Activated CD4-positive, alpha-beta T cell treated with anti-CD3 and anti-CD28 coated beads, Interleukin-2, Interleukin-4, amounts not matched to agents 100 ng/mL and 50 ng/mL, durations not matched to agents 16 hours and 8 hours (primary cell): ENCODE measurements around the gene JARID2.
"Not testable (repeated sequence)": the region's sequence is repeated elsewhere in the genome, so short reads cannot be mapped to it uniquely, and the experiment has no call there.

Experiments used
- DNase-seq: peaks from one replicate; pipeline ENCODE4 v3.0.0-alpha.2; 2020; ENCODE audit warnings: low spot score

The JARID2 gene

DNA sequence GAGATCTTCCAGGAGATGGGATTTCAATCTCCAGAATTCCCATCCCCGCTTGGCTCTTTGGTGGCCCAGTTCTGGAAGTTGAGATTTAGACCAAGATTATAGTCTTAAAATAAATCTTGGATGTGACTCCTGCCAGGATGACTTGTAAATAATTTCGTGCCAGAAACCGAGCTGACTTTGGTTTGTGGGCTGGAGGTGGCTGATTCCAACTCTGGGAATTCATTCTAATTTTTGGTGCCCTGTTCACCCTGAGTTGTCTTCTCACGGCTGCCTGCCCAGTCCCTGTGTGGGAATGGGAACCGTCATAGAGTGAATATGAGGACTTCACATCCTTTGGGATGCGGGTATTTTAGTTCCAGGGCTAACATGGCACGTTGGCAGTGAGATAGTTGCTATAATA is 64.8 kb downstream of the JARID2 start:
- no peak for DNase-seq

DNA sequence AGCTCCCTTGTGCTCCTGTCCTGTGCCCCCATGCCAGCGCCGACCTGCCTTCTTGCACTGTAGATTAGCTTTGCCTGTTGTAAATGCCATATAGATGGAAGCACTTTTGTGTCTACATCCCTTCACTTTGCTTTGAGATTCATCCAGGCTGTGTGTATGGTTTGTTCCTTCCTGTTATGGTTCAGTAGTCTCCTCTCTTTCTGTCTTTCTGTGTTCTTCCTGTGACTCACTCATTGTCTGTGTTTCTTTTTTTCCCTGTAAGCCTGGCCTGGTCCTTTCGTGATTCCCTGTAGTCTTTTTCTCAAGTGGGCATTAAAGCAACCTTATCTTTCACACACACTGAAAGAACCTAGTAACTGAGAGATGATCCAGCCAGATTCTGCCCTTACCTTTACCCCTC is 66.6 kb downstream of the JARID2 start:
- DNase-seq = no peak

DNA sequence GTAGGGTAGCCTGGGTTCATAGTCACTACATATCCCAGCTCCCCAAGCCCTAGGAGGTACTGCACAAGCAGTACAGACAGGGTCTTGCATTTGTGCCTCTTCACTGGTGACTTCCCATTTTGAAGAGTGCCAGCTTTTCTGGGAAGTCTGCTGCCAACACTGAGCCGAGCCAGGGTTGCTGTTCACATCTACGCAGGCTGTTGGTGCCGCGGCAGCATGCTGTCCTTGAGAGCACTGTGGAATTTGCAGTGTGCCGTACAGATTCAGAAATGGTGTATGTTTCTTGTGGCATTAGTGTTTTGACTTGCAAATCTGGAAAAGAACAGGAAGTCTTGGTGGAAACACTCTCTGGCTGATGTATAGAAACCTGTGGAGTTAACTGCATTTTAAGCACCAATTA is 67.5 kb downstream of the JARID2 start:
- DNase-seq = no peak

DNA sequence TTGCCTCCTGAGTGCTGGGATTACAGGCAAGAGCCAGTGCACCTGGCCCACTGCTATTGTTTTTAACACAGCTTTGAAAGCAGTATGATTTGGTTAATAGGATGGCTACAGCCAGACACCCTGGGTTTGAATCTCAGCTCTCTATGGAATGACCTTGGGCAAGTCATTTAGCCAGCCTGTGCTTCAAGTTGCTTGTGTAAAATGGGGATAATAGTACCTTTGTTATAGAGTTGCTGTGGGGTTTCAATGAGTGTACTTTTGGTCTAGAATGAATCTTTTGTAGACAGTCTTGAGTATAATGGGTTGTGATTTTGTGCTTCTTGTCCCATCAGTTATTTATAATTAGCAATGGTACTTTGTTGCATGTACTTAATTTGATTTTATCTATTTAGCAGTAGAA is 70.9 kb downstream of the JARID2 start:
- DNase-seq = no peak

DNA sequence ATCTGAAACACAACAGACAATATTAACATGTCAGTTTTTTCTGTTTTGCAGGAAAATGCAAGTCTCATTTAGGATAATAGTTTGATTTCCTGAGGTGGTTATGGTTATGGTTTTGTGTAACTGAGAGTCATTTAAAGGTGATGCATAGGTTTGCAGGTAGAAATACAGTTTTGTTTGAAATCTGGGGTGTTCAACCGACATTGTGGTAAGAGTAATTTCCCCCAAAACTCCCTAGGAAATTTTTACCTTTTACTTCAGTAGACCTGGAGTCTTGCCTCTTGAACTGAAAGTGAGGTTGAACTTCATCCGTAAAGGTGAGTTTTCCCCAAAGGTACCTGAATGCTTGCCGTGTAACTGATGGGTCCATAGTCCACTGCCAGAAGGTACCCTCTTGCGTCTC is 71.4 kb downstream of the JARID2 start:
- no peak for DNase-seq

DNA sequence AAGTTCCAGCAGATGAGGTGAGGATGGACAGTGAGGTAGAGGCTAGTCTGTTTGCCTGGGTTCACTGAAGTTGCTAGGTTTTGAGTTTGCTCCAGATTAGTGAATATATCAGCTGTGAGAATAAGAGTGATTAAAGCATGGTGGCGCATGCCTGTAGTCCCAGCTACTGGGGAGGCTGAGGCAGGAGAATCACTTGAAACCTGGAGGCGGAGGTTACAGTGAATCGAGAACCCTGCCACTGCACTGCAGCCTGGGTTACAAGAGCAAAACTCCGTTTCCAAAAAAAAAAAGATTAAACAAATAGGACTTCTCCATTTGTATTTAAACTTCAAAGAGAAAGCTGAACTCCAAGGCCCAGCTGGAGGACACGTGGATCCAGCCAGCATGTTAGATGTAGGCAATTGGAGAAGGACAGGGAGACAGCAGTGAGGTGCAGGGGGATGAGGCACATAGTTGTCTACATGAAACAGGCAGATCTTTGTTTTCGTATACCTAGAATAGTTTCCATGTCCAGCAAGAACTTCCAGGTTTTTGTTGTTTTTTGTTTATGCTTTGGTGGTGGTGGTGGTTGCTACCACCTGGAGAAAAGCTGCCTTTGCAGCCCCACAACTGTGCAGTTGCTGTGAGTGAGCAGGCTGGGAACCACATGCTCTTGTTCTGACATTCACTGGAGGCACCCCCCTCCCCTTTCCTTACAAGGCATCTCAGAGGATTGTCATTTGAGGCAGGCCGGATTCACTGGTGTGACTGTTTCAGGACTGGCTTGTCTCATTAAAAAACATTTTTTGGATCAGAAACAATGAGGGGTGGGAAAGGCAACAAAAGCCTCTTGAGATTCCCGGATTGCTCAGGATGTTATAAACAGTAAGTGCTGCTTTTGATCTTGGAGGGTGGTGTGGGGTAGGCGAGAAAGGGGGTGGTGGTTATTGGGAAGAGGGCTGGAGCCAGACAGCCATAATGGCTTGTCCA is 72.3 kb downstream of the JARID2 start:
- no peak for DNase-seq

DNA sequence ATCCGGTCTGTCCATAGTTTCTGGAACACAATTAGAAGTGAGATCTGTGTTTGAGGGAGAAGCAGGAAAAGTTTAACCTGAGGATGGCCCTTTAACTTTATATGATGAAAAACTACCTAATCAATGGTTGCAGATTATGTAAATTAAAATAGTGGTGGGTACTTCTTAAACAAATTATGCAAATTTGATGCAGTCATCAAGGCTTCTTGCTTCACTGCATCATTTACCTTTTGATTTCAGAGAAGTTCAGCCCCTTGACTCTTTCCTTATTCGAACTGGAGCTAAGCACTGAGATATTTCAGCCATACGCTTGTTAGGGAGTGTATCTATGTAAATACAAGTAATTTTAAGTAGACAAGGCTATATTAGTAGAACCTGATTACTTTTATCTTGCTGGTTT is 73.8 kb downstream of the JARID2 start:
- no peak for DNase-seq

DNA sequence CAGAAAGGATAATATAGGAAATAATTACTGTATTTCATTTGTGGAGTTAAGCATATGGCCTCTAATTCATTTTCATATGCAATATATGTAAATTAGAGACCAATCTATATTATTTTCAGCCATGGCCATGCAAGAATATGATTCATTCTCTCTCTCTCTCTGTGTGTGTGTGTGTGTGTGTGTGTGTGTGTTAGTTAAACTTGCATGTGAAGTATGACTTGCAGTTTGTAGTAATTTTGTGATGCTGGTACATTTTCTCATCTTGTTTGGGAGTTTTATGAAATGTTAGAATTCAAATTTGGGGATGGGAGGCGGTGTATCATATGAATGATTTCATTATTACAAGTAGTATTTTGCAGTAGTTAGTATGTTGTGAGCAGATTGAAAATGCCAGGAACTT is 74.8 kb downstream of the JARID2 start:
- no peak for DNase-seq

DNA sequence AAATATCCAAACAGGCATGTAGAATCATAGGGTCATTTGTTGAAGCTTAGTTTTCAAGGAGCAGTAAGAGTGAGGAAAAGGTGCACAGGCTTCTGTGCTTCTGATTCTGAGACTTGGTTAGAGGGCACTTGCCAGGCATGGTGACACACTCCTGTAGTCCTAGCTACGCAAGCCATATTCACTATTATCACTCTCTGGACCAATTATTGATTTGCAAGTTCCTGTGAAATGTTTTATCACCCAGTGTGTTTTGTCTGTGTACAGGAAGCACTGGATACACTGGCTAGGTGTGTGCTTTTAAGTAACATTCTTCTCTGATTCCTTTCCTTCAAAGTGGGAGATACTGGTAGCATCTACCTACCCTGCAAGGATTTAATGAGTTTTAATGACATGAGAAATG is 76.3 kb downstream of the JARID2 start:
- DNase-seq = no peak

DNA sequence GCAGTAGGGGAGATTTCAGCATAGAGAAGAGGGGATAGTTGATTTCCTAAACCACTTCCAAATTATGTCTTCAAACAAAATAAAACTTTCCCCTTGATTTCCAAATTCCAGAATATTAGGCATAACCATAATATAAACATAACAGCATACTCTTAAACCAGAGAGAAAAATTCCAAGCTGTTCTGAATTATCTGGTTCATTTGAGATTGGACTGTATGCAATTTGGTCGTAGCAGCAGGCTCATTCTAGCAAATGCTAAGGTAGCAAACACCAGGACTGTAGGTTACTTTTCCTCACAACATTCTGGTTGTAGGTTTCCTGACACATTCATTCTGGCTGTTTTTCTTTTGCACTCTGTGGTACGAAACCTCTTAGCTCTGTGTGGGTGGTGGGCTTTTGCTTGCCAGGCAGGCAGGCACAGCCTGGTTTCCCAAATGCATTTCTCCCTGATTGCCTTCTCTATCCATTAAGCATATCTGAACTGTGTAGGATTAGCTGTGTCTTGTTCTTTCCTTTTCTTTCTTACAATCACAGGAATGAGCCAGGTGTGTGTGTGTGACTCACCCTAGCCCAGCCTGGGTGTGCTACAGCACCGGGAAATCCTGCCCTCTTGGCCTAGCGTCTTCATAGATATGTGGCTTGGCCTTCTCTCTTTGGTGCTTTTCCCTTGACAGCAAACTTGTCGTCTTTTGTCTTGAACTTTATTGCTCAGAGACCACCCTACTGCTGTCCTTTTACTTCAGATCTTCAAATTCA is 77.1 kb downstream of the JARID2 start:
- DNase-seq = no peak

DNA sequence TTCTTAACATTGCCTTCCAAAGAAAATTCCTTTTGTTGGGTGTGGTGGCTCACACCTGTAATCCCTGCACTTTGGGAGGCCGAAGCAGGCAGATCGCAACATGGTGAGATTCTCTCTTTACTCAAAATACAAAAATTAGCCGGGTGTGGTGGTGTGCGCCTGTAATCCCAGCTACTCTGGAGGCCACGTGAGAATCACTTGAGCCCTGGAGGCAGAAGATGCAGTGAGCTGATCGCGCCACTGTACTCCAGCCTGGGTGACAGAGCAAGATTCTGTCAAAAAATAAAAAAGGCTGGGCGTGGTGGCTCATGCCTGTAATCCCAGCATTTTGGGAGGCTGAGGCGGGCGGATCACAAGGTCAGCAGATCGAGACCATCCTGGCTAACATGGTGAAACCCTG is 77.7 kb downstream of the JARID2 start:
- DNase-seq = not testable (repeated sequence)

DNA sequence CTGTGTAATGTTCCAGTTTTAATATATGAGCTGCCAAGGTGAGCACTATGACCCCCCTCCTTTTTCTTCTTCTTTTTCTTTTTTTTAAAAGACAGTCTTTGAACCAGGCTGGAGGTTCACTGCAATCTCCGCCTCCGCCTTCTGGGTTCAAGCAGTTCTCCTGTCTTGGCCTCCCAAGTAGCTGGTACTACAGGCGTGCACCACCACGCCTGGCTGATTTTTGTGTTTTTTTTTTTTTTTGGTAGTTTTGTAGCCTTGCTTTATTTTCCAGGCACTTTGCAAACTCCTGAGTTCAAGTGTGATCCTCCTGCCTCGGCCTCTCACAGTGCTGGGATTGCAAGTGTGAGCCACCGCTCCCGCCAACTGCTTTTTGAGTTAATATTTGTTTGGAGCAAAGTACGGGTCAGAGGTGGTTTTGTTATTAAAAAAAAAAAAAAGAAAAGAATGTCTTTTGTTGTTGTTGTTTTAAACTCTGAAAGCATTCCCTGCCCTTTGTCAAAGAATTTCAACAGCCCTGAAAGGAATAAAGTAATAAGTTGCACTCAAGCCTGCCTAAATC is 78.6 kb downstream of the JARID2 start:
- no peak for DNase-seq

DNA sequence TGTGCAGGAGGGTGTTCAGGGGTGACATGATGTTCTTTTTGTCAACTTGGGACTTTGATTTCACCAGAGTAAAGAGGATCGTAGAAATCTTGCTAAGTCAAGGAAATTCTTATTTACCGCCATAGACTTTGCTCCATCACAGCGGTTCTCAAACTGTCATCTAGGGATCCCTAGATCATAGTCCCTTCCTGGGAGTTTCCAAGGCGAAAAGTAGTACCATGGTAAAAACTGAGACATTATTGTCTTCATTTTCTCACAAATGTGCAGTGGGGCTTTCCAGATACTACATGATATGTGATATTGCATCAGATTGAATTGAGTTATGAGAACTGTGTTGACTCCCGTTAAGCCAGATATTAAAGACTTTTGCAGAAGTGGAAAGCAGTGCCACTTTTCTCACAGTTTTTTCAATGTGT is 79.7 kb downstream of the JARID2 start:
- no peak for DNase-seq

DNA sequence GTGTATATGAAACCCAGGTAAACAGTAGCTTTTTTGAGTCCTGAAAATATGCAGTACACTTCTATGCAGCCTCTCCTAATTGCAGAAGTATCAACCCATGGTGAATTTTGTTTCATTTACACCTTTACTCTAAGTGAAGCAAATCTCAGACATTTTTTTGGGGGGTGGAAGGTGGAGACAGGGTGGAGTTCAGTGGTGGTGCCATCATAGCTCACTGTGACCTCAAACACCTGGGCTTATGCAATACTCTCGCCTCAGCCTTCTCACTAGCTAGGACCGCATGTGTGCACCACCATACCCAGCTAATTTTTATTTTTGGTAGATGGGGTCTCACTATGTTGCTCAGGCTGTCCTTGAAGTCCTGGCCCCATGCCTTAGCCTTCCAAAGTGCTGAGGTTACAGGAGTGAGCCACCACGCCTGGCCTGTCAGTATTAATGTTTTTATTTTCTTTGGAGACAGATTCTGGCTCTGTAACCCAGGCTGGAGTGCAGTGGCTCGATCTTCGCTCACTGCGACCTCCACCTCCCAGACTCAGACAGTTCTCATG is 80.3 kb downstream of the JARID2 start:
- no peak for DNase-seq

DNA sequence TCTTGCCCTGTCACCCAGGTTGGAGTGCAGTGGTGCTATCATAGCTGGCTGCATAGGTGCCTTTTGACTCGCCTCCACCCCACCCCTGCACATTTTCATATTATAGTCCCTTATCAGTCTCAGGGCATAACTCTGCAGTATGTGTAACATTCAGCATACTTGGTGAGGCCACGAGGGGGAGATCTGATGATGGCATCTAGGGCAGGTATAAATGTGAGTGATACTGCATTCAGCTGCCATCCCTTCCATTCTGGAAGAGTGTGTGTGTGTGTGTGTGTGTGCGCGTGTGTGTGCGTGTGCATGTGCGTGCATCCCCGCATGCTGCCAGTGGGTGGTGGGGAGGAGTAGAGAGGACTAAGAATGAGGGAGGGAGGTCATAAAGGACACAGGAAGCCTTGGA is 81.4 kb downstream of the JARID2 start:
- peak; percentile 58 for DNase-seq

DNA sequence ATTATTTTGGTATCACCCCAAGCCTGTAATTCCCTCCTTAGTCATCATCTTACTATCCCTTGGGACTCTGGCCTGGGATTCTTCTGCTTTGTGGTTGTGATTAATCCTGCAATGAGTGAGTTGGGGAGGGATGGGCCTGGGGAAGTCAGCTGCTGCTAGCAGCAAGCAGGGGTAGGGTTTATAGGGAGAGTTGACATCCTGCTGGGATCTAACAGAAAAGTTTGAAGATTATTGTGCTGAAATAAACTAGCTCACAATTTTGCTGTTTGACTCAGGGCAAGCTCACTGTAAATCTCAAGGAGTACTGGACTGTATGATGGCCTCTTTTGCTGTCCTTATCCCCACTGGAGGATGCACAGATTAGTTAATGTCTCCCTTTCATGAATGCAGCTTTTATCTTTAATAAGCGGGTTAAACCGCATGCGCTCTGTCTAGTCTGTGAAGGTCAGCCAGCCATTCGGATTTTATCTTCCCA is 83.4 kb downstream of the JARID2 start:
- no peak for DNase-seq

DNA sequence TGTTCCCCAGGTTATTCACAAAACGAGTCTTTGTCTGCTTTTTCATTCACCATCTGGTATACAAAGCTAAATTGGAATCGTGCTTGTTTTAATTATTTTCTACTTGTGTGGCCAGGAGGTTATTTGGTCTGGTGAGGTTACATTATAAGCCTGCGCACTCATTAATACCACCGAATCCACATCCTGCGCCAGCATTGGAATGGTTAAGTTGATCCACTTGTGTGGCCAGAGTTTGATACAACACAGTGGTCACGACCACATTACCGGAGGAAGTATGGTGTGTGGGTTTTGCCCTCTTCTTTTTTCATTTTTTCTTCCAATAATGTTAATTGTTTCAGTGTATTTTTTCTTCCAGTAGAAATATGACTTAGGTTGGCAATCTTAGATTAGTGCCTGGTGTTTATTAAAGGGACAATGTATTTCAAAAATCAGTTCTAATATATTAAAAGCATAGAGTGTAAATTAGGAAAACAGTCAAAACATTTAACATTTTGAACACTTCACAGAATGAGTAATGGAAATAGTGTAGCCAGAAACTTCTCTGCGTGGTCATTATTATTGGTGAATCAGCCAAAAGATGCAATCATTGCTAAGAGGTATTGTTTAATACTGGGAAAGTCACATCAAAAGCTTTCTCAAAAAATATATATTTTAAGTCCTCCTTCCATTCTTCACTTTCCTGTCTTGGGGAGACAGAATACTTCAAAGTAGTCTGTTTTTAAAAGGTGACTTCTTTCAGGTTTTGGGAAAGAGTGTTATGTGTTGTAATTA is 84.5 kb downstream of the JARID2 start:
- DNase-seq = no peak

DNA sequence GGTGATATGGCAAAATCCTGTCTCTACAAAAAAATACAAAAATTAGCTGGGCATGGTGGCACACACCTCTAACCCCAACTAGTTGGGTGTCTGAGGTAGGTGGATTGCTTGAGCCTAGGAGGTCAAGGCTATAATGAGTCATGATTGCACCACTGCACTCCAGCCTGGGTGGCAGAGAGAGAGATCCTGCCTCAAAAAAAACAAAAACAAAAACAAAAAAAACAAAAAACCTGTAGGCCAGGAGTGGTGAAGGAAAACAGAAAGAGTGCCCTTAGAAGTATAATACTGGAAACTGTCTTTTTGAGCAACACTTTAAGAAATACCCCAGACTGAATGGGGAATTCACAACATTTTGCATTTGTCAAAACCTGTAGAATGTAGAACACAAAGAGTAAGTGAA is 85.3 kb downstream of the JARID2 start:
- no peak for DNase-seq

DNA sequence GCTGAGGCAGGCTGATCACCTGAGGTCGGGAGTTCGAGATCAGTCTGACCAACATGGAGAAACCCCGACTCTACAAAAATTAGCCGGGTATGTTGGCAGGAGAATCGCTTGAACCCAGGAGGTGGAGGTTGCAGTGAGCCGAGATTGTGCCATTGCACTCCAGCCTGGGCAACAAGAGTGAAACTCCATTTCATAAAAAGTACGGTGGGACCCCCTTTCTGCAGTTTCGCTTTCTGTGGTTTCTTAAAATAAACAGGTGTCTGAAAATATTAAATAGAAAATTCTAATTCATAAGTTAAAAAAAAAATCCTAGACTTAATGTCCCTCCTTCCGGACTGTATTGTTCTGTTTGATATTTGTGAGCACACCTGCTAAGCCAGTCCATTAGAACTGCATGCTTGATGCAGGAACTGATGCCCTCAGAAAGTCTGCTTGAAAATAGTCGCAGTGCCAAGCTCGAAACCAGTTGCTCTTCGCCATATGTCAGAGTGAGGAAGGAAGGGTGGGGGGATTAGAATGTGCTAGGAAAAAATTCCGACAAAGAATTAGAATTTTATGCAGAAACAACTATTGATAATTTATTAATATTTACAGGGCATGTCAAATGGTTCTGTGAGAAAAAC is 85.9 kb downstream of the JARID2 start:
- no peak for DNase-seq

DNA sequence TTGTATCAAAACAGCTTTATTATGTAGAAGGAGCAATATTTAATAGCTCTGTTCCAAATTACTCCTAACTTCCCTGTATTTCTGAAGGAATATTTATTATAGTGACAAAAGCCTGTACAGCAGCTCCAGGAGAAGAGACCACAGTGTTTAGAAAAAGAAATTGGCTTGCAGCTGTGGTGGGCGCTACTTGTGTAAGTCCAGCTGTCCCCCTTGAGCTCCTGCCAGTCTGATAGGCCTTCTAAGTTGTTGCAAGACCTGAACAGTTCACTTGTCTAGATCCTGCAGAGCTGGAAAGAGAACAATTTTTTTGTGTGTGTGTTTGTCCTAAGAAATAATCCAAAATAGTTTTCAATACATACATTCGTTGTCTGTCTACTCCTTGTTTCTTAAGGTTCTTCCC is 86.6 kb downstream of the JARID2 start:
- DNase-seq = no peak

DNA sequence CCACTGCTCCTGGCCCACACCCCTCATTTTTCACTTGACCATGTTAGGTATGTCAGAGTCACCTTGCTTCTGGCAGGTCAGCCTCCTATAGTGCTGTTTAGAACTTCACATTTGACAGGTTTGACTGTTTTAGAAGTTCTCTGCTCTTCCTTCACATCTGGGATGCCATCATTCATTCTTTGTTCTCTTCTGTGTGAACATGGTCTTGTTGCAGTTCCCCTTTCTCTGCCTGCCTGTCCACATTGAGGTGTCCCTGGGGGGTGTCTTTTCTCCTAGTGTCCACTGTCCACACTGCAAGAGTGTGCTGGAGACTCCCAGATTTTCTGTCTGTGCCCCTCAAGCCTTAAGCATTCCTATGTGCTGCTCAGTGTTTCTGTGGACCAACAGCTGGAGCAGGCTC is 89.5 kb downstream of the JARID2 start:
- DNase-seq = no peak
